Bronchial epithelial cell (primary cell): ENCODE results near the gene SMIM20. TPM values are rescaled to one million over a fixed set of nuclear protein-coding genes. Genes with fewer than 3 reads are reported as not detected.
A peak's percentile ranks its signal among the peaks of the same experiment; 100 is the strongest.

ENCODE experiments used
- DNase-seq: peaks from one replicate; pipeline ENCODE4 v3.0.0-alpha.2; 2010; ENCODE audit warnings: low read depth
- FAIRE-seq: peaks from 2 replicates; lab custom pipeline; 2011; peaks lifted over from hg19 to GRCh38; lab: Jason Lieb, UNC
- H3K27me3 ChIP-seq: 2 replicates; pipeline ENCODE4 v1.5.1; 2011; ENCODE audit warnings: low read length; ENCODE audit not compliant: control insufficient read depth, insufficient read depth
- H3K36me3 ChIP-seq: 2 replicates; pipeline ENCODE4 v1.5.1; 2011; ENCODE audit warnings: low read length; ENCODE audit not compliant: control insufficient read depth, insufficient read depth
- H3K4me3 ChIP-seq: 2 replicates; pipeline ENCODE4 v1.5.1; 2011; ENCODE audit warnings: mild to moderate bottlenecking, low read depth, low read length, control low read depth
- CTCF ChIP-seq: IDR thresholded peaks from 2 replicates; pipeline ENCODE4 v1.5.1; 2011; ENCODE audit warnings: mild to moderate bottlenecking, moderate library complexity, low read length, control low read depth, inconsistent platforms; ENCODE audit not compliant: insufficient read depth, severe bottlenecking
- total RNA-seq: library from RNA; depleted of rRNA; stranded (reverse); fragments of >200 nt; gene quantifications from 2 replicates; pipeline ENCODE4 v1.2.1, GENCODE V29; 2014

The SMIM20 gene
- total RNA-seq, 1 donor from 2014 or later = 53.4 TPM

GRCh38 chr4:25879991-25880651 is 33.9 kb upstream of the SMIM20 start:
- FAIRE-seq (no peak), DNase-seq (no peak)
- no peak overlapping the region for H3K4me3 ChIP-seq
- no peaks in the 10 kb centered on the region for H3K36me3 ChIP-seq
- H3K27me3 ChIP-seq = no peaks in the 10 kb centered on the region
- no peak for TF ChIP-seq CTCF

GRCh38 chr4:25881193-25881592 is 32.8 kb upstream of the SMIM20 start:
- H3K27me3 ChIP-seq = no peaks in the 10 kb centered on the region
- H3K36me3 ChIP-seq = no peaks in the 10 kb centered on the region
- FAIRE-seq = no peak
- H3K4me3 ChIP-seq = no peak overlapping the region
- no peak for DNase-seq
- TF ChIP-seq CTCF = no peak

- H3K27me3 ChIP-seq = no peaks in the 10 kb centered on the region
- H3K36me3 ChIP-seq = no peaks in the 10 kb centered on the region
- DNase-seq = no peak
- TF ChIP-seq CTCF = no peak
- no peak for FAIRE-seq
- H3K4me3 ChIP-seq = no peak overlapping the region
Observed at GRCh38 chr4:25882226-25882625, 31.8 kb upstream of the SMIM20 start.

GRCh38 chr4:25883565-25883964 is 30.5 kb upstream of the SMIM20 start:
- DNase-seq = no peak
- H3K27me3 ChIP-seq = no peaks in the 10 kb centered on the region
- H3K36me3 ChIP-seq = no peaks in the 10 kb centered on the region
- H3K4me3 ChIP-seq = no peak overlapping the region
- no peak for TF ChIP-seq CTCF
- no peak for FAIRE-seq

GRCh38 chr4:25884031-25884782 is 29.8 kb upstream of the SMIM20 start:
- Histone ChIP-seq H3K27me3 (no peaks in the 10 kb centered on the region), H3K4me3 (no peak overlapping the region), H3K36me3 (no peaks in the 10 kb centered on the region)
- FAIRE-seq (no peak), DNase-seq (peak; percentile 90)
- no peak for TF ChIP-seq CTCF
